ENCODE measurements around the gene PLEKHM1.

DNA sequence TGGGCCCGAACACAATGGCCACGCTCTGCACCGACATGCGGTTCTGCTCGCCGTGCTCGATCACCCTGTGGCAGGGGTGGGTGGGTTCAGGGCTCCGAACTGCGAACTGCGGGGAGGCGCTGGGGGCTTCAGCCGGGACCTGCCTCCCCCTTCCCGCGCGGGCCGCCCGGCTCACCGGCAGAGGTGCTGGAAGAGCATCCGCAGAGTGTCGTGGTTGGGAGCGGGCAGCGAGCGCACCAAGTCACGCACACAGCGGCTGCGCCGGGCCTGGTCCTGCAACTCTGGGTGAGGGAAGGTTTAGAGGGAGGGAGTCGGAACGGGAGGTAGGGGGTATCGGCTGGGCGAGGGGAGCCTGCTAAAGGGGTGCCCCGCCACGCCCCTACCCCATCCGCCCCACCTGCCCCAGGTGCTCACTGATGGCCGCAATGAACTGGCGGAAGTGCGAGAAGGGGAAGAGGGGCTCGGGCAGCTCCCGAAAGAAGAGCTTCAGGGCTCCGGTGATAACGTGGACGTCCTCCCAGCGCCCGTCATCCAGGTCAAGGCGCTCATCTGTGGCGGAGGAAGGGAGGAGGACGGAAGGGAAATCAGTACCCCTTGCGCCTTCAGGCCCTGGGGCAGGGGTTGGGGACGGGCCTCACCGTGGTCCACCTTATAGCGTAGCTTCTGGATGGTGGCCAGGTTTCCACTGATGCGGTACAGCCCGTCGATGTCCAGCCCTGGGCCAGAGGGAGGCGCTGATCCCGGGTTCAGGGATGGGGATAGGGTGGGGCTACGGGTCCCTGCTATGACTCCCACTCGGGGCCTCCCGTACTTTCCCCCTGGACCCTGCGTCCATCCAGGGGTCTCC, 94.7 kb downstream of the PLEKHM1 start:
- TF ChIP-seq TOX (CRISPR knock-in tag; IDR thresholded peaks at IDR 0.05; ENCODE audit: borderline replicate concordance) (no peak), RARB (CRISPR knock-in tag; IDR thresholded peaks at IDR 0.05) (no peak), CSDC2 (CRISPR knock-in tag; IDR thresholded peaks at IDR 0.05) (no peak)
- TF ChIP-seq, protein P1, sequence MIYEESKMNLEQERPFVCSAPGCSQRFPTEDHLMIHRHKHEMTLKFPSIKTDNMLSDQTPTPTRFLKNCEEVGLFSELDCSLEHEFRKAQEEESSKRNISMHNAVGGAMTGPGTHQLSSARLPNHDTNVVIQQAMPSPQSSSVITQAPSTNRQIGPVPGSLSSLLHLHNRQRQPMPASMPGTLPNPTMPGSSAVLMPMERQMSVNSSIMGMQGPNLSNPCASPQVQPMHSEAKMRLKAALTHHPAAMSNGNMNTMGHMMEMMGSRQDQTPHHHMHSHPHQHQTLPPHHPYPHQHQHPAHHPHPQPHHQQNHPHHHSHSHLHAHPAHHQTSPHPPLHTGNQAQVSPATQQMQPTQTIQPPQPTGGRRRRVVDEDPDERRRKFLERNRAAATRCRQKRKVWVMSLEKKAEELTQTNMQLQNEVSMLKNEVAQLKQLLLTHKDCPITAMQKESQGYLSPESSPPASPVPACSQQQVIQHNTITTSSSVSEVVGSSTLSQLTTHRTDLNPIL (CRISPR knock-in tag; IDR thresholded peaks at IDR 0.05; ENCODE audit: low read depth): no peak
- TF ChIP-seq, protein P2, sequence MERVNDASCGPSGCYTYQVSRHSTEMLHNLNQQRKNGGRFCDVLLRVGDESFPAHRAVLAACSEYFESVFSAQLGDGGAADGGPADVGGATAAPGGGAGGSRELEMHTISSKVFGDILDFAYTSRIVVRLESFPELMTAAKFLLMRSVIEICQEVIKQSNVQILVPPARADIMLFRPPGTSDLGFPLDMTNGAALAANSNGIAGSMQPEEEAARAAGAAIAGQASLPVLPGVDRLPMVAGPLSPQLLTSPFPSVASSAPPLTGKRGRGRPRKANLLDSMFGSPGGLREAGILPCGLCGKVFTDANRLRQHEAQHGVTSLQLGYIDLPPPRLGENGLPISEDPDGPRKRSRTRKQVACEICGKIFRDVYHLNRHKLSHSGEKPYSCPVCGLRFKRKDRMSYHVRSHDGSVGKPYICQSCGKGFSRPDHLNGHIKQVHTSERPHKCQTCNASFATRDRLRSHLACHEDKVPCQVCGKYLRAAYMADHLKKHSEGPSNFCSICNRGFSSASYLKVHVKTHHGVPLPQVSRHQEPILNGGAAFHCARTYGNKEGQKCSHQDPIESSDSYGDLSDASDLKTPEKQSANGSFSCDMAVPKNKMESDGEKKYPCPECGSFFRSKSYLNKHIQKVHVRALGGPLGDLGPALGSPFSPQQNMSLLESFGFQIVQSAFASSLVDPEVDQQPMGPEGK (CRISPR knock-in tag; IDR thresholded peaks at IDR 0.05; ENCODE audit: borderline replicate concordance): no peak
- TF ChIP-seq, protein P3, sequence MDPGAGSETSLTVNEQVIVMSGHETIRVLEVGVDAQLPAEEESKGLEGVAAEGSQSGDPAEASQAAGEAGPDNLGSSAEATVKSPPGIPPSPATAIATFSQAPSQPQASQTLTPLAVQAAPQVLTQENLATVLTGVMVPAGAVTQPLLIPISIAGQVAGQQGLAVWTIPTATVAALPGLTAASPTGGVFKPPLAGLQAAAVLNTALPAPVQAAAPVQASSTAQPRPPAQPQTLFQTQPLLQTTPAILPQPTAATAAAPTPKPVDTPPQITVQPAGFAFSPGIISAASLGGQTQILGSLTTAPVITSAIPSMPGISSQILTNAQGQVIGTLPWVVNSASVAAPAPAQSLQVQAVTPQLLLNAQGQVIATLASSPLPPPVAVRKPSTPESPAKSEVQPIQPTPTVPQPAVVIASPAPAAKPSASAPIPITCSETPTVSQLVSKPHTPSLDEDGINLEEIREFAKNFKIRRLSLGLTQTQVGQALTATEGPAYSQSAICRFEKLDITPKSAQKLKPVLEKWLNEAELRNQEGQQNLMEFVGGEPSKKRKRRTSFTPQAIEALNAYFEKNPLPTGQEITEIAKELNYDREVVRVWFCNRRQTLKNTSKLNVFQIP (CRISPR knock-in tag; IDR thresholded peaks at IDR 0.05; ENCODE audit: borderline replicate concordance, low read depth): no peak
